G401 (cell line): ENCODE measurements around the gene BMF. TPM values are rescaled to one million over a fixed set of nuclear protein-coding genes. Genes with fewer than 3 reads are reported as not detected.
"Not testable (repeated sequence)": the region's sequence is repeated elsewhere in the genome, so short reads cannot be mapped to it uniquely, and the experiment has no call there.

Experiments used
- DNase-seq: peaks from one replicate; pipeline ENCODE4 v3.0.0-alpha.2; 2015; ENCODE audit warnings: low spot score
- in situ Hi-C: cut with HindIII; loops from 2 replicates; pipeline ENCODE4 v1.10.0; 2016; ENCODE audit warnings: low sequenced_read_pairs, mixed read lengths
- total RNA-seq: library from RNA; depleted of rRNA; stranded (reverse); fragments of >200 nt; shearing (Covaris generic); gene quantifications from 2 replicates; pipeline ENCODE4 v1.2.3, GENCODE V29; 2014

Gene BMF
- total RNA-seq, 1 experiment from 2014 or later, result 14.3 TPM

DNA sequence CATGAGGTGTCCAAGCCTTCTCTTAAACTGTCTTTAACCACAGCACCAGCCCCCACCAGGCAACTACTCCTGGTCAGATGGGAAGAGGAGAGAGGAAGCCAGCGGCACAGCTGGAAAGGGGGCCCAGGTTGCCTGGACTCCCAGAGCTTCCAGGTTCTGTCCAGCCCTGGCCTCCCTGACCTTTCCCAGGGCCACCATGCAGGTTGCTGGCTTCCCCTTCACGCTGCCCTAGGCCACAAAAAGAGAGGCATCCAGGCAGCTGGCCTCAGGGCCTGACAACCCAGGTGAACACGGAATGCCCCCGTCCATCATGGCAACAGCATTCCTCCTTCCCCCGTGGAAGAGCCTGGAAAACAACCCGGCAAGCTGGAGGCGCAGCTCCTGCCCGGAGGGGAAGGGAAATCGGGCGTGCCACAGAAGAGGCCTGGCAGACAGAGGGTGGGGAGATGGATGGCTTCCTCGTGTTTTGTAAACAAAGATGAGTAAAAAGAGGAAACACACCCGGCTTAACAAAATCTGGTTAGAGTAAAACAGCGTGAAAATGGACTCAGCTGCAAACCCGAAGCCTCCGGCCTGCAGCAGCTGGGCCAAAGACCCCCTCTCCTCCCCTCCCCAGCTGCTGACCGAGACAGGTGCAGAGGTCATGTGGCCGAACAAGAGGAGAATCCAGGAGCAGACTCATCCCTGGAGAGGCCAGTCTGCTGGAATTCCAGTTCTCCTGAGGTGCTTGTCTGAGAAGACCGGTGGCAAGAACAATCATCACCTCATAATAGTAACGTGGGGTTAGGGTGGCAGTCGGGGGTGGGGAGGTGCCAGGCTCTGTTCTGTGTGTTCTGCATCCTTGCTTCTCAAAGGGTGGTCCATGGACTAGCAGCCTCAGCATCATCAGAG, 15.5 kb downstream of the BMF start:
- DNase-seq, result no peak
- in situ Hi-C loops, result no loop called here

DNA sequence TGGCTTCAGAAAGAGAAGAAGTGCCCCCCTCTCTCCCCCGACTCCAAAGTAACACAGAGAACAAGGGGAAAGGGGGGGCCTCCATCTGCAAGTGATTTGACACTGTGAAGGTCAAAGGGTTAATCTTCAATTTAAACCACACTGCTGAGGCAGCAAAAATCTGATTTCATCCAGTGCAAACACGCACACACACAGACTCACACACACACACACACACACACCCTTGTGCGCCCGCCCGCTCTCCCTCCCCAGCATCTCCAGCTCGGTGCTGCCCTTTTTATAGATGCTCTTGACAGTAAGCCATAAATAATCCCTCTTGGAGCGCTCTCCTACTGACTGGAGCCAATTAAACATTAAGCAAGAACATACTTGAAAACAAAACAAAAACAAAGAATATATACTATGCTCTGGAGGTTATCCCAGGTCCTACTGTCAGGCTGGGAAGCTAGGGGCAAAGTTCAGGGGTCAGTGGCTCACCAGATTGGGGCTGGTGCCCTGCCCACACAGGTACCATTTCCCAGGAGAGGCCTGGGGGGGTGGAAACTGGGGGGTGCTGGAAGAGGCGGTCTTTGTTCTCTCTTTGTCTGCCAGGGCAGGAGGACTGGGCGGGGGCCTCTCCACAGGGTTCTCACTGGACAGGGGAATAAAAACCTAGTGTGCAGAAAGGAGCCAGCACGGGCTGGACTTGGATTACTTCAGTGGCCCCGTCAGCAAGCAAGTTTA, 16.3 kb downstream of the BMF start:
- in situ Hi-C loops, result no loop called here
- DNase-seq, result no peak

DNA sequence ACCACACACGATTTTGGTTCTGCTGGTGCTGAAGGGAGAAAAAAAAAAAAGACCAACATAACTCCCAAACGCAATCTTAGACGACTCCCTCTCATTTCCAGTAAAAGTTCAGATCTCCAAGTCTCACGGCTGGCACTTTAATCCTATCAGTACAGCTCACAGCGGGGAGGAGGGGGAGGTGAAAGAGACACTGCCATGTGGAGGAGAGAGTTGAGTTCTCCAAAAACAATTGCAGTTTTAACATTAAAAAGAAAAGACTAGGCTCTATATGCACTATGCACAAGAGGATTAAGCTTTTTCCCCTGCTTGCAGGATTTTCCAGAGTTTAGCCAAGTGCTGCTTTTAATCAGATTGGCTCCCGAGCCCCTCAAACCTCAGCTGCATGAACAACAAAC, 16.8 kb downstream of the BMF start:
- no peak for DNase-seq
- in situ Hi-C loops, result no loop called here

DNA sequence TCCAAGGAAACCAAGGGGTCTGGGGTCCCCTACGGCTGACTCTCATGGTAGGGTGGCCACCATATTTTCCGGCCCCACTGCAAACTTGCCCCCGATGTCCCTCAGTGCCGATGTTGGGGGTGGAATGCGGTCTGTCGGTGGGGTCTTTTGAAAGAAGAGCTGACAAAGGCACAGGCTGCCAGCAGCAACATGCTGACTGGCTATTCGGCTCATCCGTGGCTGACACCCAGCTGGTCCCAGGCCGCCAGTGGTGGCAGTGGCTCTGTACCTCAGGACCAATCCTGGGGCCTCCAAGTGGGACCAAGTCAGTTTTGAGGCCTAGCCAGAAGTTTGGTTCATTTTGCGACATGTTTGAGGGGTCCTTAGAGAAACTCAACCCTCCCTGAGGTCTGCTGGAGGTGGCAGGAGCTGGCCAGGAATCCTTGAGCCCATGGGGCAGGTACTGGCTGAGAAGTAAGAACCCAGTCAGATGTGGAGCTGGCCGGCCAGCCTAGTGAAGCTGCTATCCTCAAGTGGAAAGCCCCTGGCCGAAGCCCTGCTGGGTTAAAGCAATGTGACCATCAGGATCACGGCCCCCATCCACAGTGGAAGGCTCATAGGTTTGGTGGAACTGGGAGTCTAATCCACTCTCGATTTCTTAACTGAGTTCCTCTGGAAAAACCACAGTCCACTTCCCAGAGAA, 17.8 kb downstream of the BMF start:
- no peak for DNase-seq
- in situ Hi-C loops, result no loop called here

DNA sequence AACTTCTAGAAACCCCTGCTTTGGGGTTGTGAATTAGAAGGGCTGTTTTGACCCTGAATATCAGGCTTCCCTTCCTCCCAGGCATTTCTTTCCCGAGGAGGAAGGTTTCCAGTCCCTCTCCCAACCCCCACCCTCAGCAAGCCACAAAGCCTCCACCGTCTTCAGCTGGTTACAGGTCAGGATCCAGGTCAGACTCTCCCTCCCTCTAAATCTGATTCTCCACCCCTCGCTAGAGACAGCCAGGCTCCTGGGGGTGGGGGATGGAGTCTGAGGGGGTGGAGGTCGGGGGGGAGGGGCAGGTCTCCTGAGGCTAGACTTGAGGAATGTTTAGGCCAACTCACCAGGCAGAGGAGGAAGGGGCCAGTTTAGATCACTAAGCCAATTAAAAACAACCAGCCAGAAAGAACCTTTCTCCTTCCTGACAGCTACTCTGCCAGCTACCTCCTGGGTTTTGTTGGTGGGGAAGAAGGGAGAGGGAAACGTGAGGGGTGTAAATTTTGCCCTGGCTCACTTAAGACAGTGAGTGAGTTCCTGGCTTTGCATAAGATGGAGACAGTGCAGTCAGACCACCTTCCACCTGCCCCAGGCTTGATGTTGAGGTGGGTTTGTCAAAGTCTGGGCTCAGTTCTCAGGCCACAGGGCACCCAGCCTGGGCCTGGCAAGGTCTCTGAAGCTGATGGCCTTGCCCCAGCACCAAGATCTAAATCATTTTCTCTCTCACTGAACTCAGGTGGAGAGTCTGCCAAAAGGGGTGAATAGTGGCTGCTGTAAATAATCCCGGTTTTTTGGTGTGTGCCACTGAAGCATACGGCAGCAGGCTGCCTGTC, 19.5 kb downstream of the BMF start:
- in situ Hi-C loops, result no loop called here
- no peak for DNase-seq

DNA sequence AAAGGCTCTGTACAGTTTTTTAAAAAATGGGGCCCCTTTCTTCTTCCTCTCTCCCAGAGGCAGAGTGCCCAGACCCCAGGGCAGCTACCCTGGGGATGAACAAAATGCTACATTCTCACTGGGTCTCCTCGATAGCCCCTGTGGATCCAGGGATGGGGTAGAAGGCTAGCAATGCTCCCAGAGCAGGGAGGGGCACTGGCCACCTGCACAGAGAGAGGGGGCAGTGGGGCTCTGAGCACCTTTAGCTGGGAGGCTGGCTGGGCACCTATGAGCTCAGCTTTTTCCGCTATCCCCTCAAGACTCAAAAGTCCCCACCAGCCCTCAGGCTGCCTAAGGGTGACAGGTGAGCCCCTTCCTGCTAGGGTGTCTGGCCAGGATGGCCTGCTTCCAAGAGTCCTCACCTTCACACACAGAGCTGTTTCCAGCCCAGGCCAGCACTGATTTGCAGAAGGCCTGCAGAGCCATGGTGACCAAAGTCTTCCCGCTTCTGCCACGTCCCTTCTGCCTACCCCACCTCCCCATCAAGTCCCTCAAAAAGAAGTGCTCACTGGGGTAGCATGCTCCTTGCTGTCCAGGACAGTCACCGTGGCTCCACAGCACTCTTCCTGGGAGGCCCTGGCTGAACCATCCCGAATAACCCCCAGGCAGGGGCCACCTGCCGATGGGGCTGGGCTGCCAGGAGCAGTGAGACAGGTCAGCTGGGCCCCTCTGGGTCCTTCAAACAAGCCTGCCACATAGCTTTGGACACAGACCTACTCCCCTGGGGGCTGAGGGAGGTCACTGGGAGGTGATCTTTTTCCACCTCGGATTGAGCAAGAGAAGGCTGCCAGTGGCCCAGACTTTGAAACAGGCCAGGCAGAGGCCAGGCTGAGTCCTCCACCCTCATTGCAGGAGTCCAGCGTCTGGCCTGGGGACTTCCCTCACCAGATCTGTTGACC, 20.4 kb downstream of the BMF start:
- no peak for DNase-seq
- in situ Hi-C loops, result no loop called here

DNA sequence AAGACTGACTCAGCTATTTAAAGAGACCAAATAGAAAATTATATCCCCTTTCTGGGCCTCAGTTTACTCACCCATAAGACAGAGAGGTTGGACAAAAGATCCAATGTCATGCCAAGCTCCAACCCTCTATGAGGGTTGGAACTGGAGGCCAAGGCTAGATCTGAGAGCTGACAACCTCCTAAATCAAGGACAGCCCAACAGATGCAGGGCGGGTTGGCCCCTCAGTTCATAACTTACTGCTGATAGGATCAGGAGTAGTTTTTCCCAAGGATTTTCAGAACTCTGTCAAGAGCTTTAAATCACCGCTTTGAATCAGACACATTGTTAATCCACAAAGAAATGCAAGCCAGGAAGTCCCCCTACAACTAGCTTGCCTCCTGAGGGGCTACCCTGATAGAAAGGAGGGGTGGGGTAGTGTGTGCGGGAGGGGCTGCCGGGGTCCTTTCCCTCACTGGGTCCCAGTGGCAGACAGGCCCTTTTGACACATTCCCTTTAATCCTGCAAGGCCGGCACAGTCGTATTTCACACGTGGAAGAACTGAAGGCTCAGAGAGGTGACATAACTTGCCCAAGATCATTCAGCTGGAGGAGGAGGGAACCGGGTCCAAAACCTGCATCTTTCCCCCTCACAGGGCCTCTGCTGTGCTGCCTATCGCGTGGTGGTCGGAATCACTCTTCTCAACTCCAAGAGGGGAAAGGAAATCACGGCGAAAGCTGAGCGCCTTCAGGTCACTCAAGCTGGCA, 21.4 kb downstream of the BMF start:
- no peak for DNase-seq
- in situ Hi-C loops, result no loop called here

DNA sequence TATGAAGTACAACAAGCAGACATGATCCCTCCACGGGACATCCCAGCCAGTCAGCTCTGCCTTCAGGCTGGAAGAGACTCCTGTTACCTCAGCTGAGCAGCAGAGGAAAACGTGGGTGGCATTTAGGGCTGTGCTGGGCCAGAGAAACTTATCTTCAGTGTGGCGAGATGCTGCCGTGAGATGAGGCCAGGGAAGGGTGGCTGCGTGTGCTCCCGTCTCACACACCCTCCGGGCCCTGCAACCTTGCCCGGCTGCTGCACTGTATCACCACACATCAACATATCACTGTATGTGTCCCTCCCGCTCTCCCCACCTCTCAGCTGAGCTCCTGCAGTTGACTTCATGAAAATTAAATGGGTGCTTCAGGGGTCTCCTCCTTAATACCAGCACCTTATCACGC, 23.4 kb downstream of the BMF start:
- in situ Hi-C loops, result no loop called here
- DNase-seq, result no peak

DNA sequence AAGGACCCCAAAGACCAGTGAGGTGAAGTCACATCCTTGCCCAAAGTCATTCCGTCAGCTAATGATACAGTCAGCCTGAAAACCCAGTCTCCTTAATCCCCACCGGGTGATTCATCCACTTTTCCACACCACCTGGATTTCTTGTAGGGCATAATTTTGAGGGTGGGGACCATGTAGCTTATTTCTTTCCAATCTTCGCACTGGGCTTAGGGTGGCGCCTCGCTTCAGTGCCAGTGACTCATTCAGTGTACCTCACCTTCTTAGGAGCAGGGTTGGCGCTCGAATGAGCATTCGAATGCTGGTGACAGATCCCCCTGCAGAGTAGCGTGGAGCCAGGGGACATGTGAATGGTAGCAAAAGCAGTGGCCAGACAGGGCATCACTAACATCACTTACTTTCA, 24.0 kb downstream of the BMF start:
- no peak for DNase-seq
- in situ Hi-C loops, result no loop called here

DNA sequence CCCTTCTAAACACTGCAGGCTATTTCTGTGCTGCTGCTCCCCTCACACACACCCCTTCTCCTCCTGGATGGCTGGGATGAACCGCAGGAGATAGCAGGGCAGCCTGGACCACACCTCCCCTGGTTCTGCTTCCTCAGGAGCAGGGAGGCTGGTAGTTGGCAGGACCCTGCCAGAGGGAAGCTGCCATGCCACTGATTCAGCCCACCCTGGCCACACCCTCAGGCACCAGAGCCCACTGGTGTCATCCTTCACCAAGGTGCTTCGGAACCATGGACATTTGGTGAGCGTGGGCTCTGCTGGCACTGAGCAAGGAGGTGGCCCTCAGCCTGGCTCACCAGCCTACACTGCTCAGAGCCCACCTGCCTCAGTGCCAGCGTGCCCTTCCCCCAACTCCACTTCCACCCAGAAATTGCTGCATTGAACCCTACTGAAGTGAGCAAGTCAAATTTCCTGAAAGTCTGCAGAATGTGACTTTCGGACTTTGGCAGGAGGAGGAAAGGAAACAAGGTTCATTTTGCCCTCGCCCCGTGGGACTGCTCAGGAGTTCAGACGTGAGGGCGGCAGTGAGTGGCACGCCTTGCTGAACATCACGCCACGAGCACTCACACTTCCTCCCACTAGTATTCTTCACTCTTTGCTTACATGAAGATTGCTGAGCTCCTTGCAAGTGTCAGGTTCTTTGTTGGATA, 26.3 kb downstream of the BMF start:
- in situ Hi-C loops, result no loop called here
- no peak for DNase-seq

DNA sequence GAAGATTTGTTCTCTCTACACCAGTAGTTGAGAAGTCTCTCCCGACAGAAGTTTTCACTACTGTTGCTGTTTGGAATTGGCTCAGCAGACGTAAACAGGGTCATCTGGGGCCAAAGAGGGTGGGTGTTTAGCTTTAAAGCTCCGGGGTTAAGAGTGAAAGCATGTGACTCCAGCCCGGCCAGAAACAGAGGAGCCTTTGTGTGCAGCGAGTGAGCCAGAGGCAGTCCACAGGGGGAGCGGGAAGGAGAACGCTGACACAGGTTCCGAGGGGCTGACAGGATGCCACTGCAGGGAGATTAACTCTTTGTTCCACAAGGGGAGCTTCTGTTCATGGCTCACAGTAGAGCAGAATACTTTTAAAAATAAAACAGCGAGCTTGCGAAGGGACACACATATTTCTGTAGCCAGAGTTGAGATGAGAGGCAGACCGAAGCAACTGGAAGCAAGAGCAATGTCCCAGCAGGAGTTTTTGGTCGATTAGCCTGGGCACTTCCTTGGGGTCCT, 26.9 kb downstream of the BMF start:
- in situ Hi-C loops, result no loop called here
- peak; percentile 43 for DNase-seq

DNA sequence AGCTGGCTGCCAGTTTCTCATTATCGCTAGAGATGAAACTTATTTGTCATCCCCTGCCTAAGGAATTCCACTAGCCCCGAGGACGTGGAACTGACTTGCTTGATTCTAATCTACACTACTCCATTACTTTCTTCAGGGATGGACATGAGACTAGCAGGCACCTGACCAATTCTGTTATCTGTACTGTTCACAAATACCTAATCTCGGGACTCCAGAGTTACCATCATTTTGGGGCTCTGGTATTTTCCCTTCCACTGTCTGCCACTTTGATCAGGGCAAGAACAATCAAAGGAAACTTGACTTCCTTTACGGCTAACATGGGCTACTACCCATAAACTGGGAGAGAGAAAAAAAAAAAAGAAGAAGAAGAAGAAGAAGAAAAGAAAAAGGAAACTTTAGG, 27.8 kb downstream of the BMF start:
- no peak for DNase-seq
- in situ Hi-C loops, result no loop called here

DNA sequence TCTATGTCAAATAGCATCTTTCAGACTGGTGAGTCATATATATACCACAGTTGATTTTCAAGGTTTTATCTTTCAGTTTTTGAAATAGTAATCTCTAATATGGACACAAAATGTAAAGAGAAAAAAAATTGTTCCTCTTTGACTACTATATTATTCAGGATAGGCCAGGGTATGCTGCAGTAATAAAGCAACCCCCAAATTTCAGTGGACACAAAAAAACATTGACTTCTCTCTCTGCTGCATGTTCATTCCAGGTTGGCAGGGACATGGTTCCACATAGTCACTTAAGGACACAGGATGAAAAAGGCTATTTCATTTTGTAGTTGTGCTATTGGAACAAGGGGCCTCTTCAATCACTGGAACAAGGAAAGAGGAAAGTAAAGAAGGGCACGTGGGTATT, 28.6 kb downstream of the BMF start:
- no peak for DNase-seq
- in situ Hi-C loops, result no loop called here

DNA sequence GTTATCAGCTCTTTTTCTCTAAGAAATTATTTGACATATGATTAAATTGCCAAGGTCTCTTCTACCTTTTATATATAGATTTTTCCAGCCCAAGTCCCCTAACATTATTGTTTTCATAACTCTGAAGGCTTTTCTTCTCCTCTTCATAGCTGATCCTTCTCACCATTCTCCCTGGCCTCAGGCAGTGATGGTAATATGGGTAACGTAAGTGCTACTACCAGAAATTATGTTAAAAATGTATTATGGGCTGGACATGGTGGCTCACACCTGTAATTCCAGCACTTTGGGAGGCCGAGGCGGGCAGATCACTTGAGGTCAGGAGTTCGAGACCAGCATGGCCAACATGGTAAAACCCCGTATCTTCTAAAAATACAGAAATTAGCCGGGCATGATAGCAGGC, 29.2 kb downstream of the BMF start:
- DNase-seq, result no peak
- in situ Hi-C loops, result no loop called here

DNA sequence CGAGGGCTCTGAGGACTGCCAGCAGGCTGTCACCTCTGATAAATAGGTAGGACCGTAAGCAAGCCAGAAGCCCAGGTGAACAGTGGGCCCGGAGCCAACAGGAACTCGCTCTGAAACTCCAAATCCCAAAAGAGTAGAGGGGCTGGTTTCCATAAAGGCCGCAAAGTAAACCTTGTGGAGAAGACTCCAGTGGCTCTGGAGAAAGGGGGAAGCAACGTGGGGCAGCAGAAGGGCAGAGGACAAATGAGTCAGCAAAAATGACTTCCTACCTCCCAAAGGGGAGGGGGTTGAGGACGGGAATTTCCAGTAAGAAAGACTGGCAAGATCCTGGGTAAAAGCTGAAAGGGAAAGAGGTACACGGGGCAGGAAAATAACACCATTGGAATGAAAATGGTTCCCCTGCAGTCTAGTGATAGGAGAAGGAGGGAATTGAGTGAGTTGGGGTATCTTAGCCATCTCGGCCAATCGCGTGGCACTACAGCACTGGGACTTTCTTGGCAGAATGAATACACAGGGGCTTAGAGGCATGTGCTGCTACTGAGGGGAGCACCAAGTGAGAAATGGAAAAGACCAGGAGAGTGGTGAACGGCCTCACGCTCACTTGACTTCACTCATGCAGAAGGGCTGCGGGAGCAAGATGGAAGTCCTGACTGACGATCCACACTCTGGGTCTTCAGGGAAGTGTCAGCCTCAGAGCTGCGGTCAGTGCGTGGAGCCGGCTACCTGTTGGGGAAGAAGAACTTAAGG, 33.2 kb downstream of the BMF start:
- in situ Hi-C loops, result no loop called here
- no peak for DNase-seq

DNA sequence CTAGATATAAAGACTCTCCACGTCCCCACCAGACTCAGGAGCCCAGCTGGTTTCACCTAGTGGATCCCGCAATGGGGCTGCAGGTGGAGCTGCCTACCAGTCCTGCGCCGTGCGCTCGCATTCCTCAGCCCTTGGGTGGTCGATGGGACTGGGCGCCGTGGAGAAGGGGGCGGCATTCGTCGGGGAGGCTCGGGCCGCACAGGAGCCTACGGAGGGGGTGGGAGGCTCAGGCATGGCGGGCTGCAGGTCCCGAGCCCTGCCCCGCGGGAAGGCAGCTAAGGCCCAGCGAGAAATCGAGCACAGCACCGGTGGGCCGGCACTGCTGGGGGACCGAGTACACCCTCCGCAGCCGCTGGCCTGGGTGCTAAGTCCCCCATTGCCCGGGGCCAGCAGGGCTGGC, 34.0 kb downstream of the BMF start:
- in situ Hi-C loops, DNase-seq: not testable (repeated sequence)
